Transverse colon (tissue), 4 donors: ENCODE measurements around the gene PNPLA5. TPM values are rescaled to one million over a fixed set of nuclear protein-coding genes. Genes with fewer than 3 reads are reported as not detected.

Experiments
- DNase-seq: peaks from one replicate; pipeline ENCODE4 v3.0.0-alpha.2; 2019
- H3K27ac ChIP-seq, 4 donors: fragments of 200-600 bp; sonication (generic); 2 replicates each; pipeline ENCODE4 v1.5.1; 2016 to 2018; ENCODE audit warnings: inconsistent platforms in 4 of 4
- H3K27me3 ChIP-seq: fragments of 200-600 bp; sonication (generic); 2 replicates; pipeline ENCODE4 v1.5.1; 2017; ENCODE audit warnings: inconsistent platforms
- H3K36me3 ChIP-seq, 4 donors: fragments of 200-600 bp; sonication (generic); 2 replicates each; pipeline ENCODE4 v1.5.1; 2017 to 2019; ENCODE audit warnings: inconsistent platforms in 4 of 4
- H3K4me1 ChIP-seq, 4 donors: fragments of 200-600 bp; sonication (generic); 2 replicates each; pipeline ENCODE4 v1.5.1; 2017 to 2020; ENCODE audit warnings: inconsistent platforms in 4 of 4
- H3K4me3 ChIP-seq, 4 donors: fragments of 200-600 bp; sonication (generic); 1 replicate in 1 of 4; 2 replicates in 3 of 4; pipeline versions ENCODE4 v1.5.1 to v1.6.1; 2017 to 2019; ENCODE audit warnings: inconsistent platforms in 4 of 4
- H3K9me3 ChIP-seq, 2 donors: fragments of 200-600 bp; sonication (generic); 2 replicates each; pipeline ENCODE4 v1.5.1; 2017 to 2019; ENCODE audit warnings: inconsistent platforms in 2 of 2
- CTCF ChIP-seq, 5 experiments: fragments of 200-600 bp in 3 of 5; fragments of 450-650 bp in 2 of 5; sonication (generic) in 3 of 5; IDR thresholded peaks; 1 replicate in 2 of 5; 2 replicates in 3 of 5; pipeline ENCODE4 v1.5.1; 2016 to 2017; ENCODE audit warnings: antibody characterized with exemption in 5 of 5, inconsistent platforms in 3 of 5, mild to moderate bottlenecking in 2 of 5, moderate library complexity in 1 of 5
- EP300 ChIP-seq: sonication (generic); formaldehyde crosslinking; IDR thresholded peaks from one replicate; pipeline ENCODE4 v1.6.1; 2017; ENCODE audit warnings: antibody characterized with exemption, low read depth
- POLR2A ChIP-seq: fragments of 450-650 bp; IDR thresholded peaks from one replicate; pipeline ENCODE4 v1.6.1; 2016; ENCODE audit warnings: antibody characterized with exemption, mild to moderate bottlenecking, moderate library complexity
- POLR2AphosphoS5 ChIP-seq, 3 donors: sonication (generic); formaldehyde crosslinking; IDR thresholded peaks; one replicate each; pipeline ENCODE4 v1.6.1; 2016; ENCODE audit warnings: antibody characterized with exemption in 3 of 3
- WGBS, 2 donors: methylation state at CpG; one replicate each; pipeline ENCODE4 v1.1.5; 2018; ENCODE audit warnings: low coverage in 1 of 2; 5-methylcytosine and 5-hydroxymethylcytosine counted together
- in situ Hi-C, 4 donors: fragments of 200-750 bp; cut with MboI; loops; one replicate each; pipeline versions ENCODE4 v1.15.0 to v1.15.1; 2017; ENCODE audit warnings: low sequenced_read_pairs in 3 of 4, low pct_ligation_motif_present in 1 of 4, low pct_unique_long_range_greater_than_20kb in 1 of 4
- intact Hi-C: fragments of 100-400 bp; cut with DNase I; formaldehyde crosslinking; loops from one replicate; pipeline ENCODE4 v1.15.1; 2023; ENCODE audit warnings: low total_unique reads
- total RNA-seq, 4 donors: library from RNA; depleted of rRNA; stranded (reverse); fragments of >200 nt; gene quantifications; one replicate each; pipeline ENCODE4 v1.1.0, GENCODE V29; 2016

Gene PNPLA5
- total RNA-seq, 4 donors from 2014 or later, result not detected

DNA sequence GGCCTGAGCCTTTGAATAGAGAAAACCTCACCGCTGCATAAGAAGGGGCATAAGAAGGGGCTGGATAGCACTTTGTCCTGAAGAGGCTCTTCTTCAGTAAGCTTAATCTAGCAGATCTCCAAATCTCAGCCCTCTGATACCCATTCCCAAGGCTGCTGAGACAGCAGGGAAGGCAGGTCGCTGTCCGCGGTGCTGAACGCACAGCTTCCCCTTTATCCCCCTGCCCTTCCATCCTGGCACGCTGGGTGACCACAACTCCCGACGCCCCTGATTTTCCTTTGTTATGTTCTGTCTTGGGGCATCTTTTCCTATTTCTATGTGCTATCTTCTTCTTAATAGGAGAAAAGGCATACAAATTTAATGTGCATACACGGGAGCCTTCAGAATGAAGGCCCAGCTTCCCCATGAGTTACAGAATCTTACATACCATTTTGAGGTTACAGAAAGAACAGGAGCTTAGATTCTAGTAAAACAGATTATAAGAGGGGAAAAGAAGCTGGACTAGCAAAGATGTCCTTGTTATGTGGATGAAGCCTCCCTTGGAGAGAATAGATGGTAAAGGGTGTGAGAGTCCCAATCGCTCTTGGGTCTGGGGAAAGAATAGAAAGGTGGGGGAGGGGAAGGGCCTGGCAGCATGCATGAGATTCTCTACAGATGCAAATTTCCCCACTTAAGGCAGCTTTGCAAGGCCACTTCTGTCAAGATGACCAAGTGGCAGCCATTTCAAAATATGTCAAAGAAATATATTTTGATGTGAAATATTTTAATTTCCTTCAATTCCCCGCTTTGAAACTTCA lies 23.8 kb downstream of the PNPLA5 start:
- peaks cover 22% of the 10 kb centered on the region for H3K27me3 ChIP-seq

GRCh38 chr22:43862882-43863202 lies 29.0 kb downstream of the PNPLA5 start:
- WGBS, 2 donors, result 74 to 82% methylated on average over 7 to 11 of the region's 11 CpGs
- H3K36me3 ChIP-seq, result no peaks in the 10 kb centered on the region
- peaks cover 0 to 5% (median 2%) of the 10 kb centered on the region in 4 donors for H3K4me1 ChIP-seq
- H3K27me3 ChIP-seq, result peaks cover 56% of the 10 kb centered on the region
- DNase-seq, result no peak
- H3K9me3 ChIP-seq, result no peaks in the 10 kb centered on the region
- in situ Hi-C loops, result no loop called here
- no peak overlapping the region for H3K27ac ChIP-seq
- no peak for TF ChIP-seq EP300
- no peak for TF ChIP-seq POLR2AphosphoS5 (IDR thresholded peaks at IDR 0.05)
- TF ChIP-seq CTCF (IDR thresholded peaks at IDR 0.05), result no peak
- TF ChIP-seq POLR2A, result no peak
- intact Hi-C loops, result no loop called here
- H3K4me3 ChIP-seq, result no peak overlapping the region

More for the DNA sequence above, 23.8 kb downstream of the PNPLA5 start:
- in situ Hi-C loops, result no loop called here
- H3K4me1 ChIP-seq, result no peaks in the 10 kb centered on the region
- WGBS, 2 donors, result 9 to 14% methylated on average over 10 to 11 of the region's 11 CpGs
- intact Hi-C loops, result no loop called here
- no peak for TF ChIP-seq EP300
- TF ChIP-seq POLR2A, result no peak
- TF ChIP-seq CTCF (IDR thresholded peaks at IDR 0.05), result no peak
- TF ChIP-seq POLR2AphosphoS5 (IDR thresholded peaks at IDR 0.05), result no peak
- no peak overlapping the region for H3K27ac ChIP-seq
- DNase-seq, result peak; percentile 34
- H3K36me3 ChIP-seq, result no peaks in the 10 kb centered on the region
- peaks cover 0 to 2% of the 10 kb centered on the region in 2 donors for H3K9me3 ChIP-seq
- H3K4me3 ChIP-seq, result no peak overlapping the region

GRCh38 chr22:43862074-43862881 lies 29.5 kb downstream of the PNPLA5 start, which contains the start of gene SULT4A1:
Gene SULT4A1 (minus strand): TSS chr22:43862513. CDS start chr22:43862382, 131 bp downstream.
- peaks cover 56% of the 10 kb centered on the region for H3K27me3 ChIP-seq
- H3K27ac ChIP-seq, result no peak within 1 kb of the TSS
- no peaks in the 10 kb centered on the region for H3K36me3 ChIP-seq
- TF ChIP-seq POLR2AphosphoS5 (IDR thresholded peaks at IDR 0.05) (no peak), POLR2A (no peak), CTCF (IDR thresholded peaks at IDR 0.05) (no peak), EP300 (no peak)
- WGBS, 2 donors, result 21% methylated on average over 15 of the region's 121 CpGs; no CpG with 5 or more reads in 1 of the 2 donors
- H3K9me3 ChIP-seq, result no peaks in the 10 kb centered on the region
- intact Hi-C loops, result no loop called here
- in situ Hi-C loops, result no loop called here
- peaks cover 0 to 5% (median 2%) of the 10 kb centered on the region in 4 donors for H3K4me1 ChIP-seq
- no peak for DNase-seq
- H3K4me3 ChIP-seq, result peak within 1 kb of the TSS in 2 of 4 donors; percentile 6 to 34

- 21 to 30% methylated on average over 2 to 9 of the region's 9 CpGs for WGBS, 2 donors
- intact Hi-C loops (no loop called here), in situ Hi-C loops (no loop called here)
- TF ChIP-seq CTCF (IDR thresholded peaks at IDR 0.05) (no peak), POLR2AphosphoS5 (IDR thresholded peaks at IDR 0.05) (no peak), EP300 (no peak), POLR2A (no peak)
- no peaks in the 10 kb centered on the region for H3K9me3 ChIP-seq
- H3K36me3 ChIP-seq, result no peaks in the 10 kb centered on the region
- no peak overlapping the region for H3K27ac ChIP-seq
- DNase-seq, result no peak
- peak overlapping the region in 1 of 4 donors; percentile 34 for H3K4me3 ChIP-seq
- H3K4me1 ChIP-seq, result peaks cover 0 to 5% (median 2%) of the 10 kb centered on the region in 4 donors
- peaks cover 56% of the 10 kb centered on the region for H3K27me3 ChIP-seq
These were observed 30.3 kb downstream of the PNPLA5 start for GRCh38 chr22:43861529-43861928.
